WTC11 (cell line): ENCODE measurements around the gene ZMIZ1.

ENCODE experiments used
- CTCF ChIP-seq: fragments of 200-600 bp; IDR thresholded peaks from 2 replicates; pipeline ENCODE4 v1.8.0; 2022; ENCODE audit warnings: antibody characterized with exemption
- IRF2 ChIP-seq: sonication (generic); formaldehyde crosslinking; IDR thresholded peaks from 2 replicates; pipeline ENCODE4 v1.8.0; 2022; ENCODE audit warnings: low read depth, missing genetic modification reagents, borderline replicate concordance
- MXD4 ChIP-seq: fragments of 250-450 bp; sonication (Bioruptor Pico); IDR thresholded peaks from 2 replicates; pipeline ENCODE4 v1.8.0; 2021; ENCODE audit warnings: mild to moderate bottlenecking, moderate library complexity, borderline replicate concordance

GRCh38 chr10:79303631-79304478 lies 235.1 kb downstream of the ZMIZ1 start:
- TF ChIP-seq CTCF: no peak
- TF ChIP-seq IRF2 (CRISPR knock-in tag): no peak
- no peak for TF ChIP-seq MXD4 (CRISPR knock-in tag)
